Measurements from ENCODE around the gene ATL3. TPM values are rescaled to one million over a fixed set of nuclear protein-coding genes. Genes with fewer than 3 reads are reported as not detected.

The ATL3 gene
- total RNA-seq, 1 experiment from 2014 or later, result 51.0 TPM

DNA sequence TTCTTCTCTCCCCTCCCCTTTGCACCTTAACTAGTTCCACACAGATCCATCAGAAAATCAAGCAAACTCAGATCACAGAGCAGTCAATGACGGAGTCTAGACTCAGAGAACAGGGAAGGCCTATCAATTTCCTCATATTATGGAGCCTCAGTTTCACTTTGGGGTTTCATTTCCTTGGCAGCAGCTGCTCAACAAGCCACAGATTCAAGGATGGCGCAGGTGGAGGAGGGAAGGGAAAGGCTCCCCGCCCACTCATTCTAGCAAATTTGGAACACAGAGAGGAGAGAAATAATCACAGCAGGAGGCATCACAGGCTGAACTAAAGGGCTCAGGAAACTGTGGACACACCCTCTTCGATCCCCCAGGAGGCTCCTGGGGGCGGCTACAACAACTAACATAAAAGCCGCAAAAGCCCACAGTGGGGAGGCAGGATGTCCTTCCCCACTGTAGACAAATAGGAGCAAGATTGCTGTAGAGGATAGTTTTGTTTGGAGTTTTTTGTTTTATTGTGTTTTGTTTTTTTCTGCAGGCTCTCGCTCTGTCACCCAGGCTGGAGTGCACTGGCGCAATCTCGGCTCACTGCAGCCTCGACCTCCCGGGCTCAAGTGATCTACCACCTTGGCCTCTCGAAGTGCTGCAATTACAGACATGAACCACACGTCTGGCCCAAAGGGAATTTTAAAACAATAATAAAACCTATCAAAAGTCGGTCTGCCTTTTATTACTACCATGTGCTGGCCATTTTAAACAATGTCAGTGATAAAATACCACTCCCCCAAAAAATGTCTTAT, 60.4 kb downstream of the ATL3 start:
- Histone ChIP-seq H2AFZ (ENCODE audit: low read length) (no peak overlapping the region), H3K9me3 (ENCODE audit: low read length) (no peaks in the 10 kb centered on the region), H3K9me2 (replicated peaks; ENCODE audit: low read length) (no peaks in the 10 kb centered on the region), H3K27me3 (ENCODE audit: low read length) (no peaks in the 10 kb centered on the region), H3K4me1 (ENCODE audit: insufficient read depth, low read length) (peaks cover 4% of the 10 kb centered on the region; the same call in 1 of the 2 replicates), H4K20me1 (ENCODE audit: low read length) (no peaks in the 10 kb centered on the region), H3F3A (ENCODE audit: low read length, unreplicated experiment) (no peaks in the 10 kb centered on the region), H3K27ac (ENCODE audit: low read length) (no peak overlapping the region), H3K9ac (ENCODE audit: low read length) (no peak overlapping the region), H3K4me3 (ENCODE audit: low read length) (no peak overlapping the region), H3K79me2 (ENCODE audit: low read length) (peaks cover 66% of the 10 kb centered on the region), H3K36me3 (ENCODE audit: low read depth, low read length) (no peaks in the 10 kb centered on the region), H3K4me2 (ENCODE audit: low read length) (no peak overlapping the region)
- intact Hi-C loops (cut with micrococcal nuclease), result loop anchor here (5.0 kb wide), 1 partner anchor 43 kb away; no protein-coding TSS in a partner anchor
- no peak for ATAC-seq
- no TSS peak for BruUV-seq (replicated peaks)
- CTCF ChIA-PET, result no interaction called here
- POLR2A ChIA-PET (ENCODE audit: unreplicated experiment), result no interaction called here
- no peak for DNase-seq
- no peak for TF ChIP-seq CTCF (conservative IDR thresholded peaks at IDR 0.05; ENCODE audit: low read depth, low read length)
- no peak for TF ChIP-seq EZH2phosphoT487 (IDR thresholded peaks at IDR 0.05; ENCODE audit: borderline replicate concordance, low read length)
- no peak for TF ChIP-seq EZH2 (IDR thresholded peaks at IDR 0.05; ENCODE audit: low read length, unreplicated experiment)

DNA sequence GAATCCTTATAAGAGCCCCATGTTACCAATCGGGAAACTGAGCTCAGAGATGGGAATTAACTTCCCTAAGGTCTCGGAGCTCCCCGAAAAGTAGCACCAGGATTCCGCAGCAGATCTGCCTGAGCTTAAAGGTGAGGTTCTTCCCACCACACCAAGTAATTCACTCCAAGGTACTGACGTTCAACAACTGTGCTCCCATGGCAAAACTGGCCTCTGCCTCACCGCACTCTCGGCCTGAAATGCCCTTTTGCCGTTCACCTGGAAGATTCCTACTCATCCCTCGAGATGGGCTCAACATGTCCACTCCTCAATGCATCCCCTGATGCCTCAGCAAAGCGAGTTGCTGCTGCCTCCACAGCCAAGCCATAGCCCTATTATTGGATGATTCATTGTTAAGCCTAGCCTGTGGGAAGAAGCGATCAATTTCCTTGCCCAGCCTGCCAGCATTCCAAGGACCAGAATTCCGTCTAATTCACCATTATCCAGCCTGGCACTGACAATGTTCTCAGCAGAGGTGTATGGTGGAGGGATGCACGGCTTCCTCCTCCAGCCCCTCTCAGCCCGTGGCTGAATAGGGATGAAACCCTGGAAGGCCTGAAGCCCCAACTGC, 61.1 kb downstream of the ATL3 start:
- no peak overlapping the region for H2AFZ ChIP-seq (ENCODE audit: low read length)
- ChIA-PET POLR2A (ENCODE audit: unreplicated experiment) (no interaction called here), CTCF (interaction anchor here (0.6 kb wide), 1 partner anchor 17 kb away, joined by 3 read pairs; no protein-coding TSS in a partner anchor)
- no TSS peak for BruUV-seq (replicated peaks)
- H3K9me3 ChIP-seq (ENCODE audit: low read length), result no peaks in the 10 kb centered on the region
- no peaks in the 10 kb centered on the region for H3K9me2 ChIP-seq (replicated peaks; ENCODE audit: low read length)
- H3F3A ChIP-seq (ENCODE audit: low read length, unreplicated experiment), result no peaks in the 10 kb centered on the region
- ATAC-seq (no peak), DNase-seq (no peak)
- no peaks in the 10 kb centered on the region for H3K36me3 ChIP-seq (ENCODE audit: low read depth, low read length)
- TF ChIP-seq EZH2phosphoT487 (IDR thresholded peaks at IDR 0.05; ENCODE audit: borderline replicate concordance, low read length), result no peak
- TF ChIP-seq EZH2 (IDR thresholded peaks at IDR 0.05; ENCODE audit: low read length, unreplicated experiment), result no peak
- TF ChIP-seq CTCF (conservative IDR thresholded peaks at IDR 0.05; ENCODE audit: low read depth, low read length), result no peak
- H4K20me1 ChIP-seq (ENCODE audit: low read length), result no peaks in the 10 kb centered on the region
- peaks cover 71% of the 10 kb centered on the region for H3K79me2 ChIP-seq (ENCODE audit: low read length)
- peaks cover 4% of the 10 kb centered on the region; the same call in 1 of the 2 replicates for H3K4me1 ChIP-seq (ENCODE audit: insufficient read depth, low read length)
- H3K9ac ChIP-seq (ENCODE audit: low read length), result no peak overlapping the region
- no peaks in the 10 kb centered on the region for H3K27me3 ChIP-seq (ENCODE audit: low read length)
- H3K27ac ChIP-seq (ENCODE audit: low read length), result no peak overlapping the region
- no peak overlapping the region for H3K4me3 ChIP-seq (ENCODE audit: low read length)
- intact Hi-C loops (cut with micrococcal nuclease), result loop anchor here (5.0 kb wide), 1 partner anchor 43 kb away; no protein-coding TSS in a partner anchor
- no peak overlapping the region for H3K4me2 ChIP-seq (ENCODE audit: low read length)
